Skin epidermis (tissue), 12 donors: ENCODE measurements around the gene CD72.

Experiments
- H3K27ac ChIP-seq, 21 experiments: fragments of 200-600 bp; sonication (generic) in 11 of 21; one replicate each; pipeline ENCODE4 v1.5.0; 2020; ENCODE audit warnings: mild to moderate bottlenecking in 3 of 21, inconsistent platforms in 2 of 21, moderate library complexity in 2 of 21
- H3K4me3 ChIP-seq, 7 experiments: fragments of 200-600 bp; sonication (generic) in 2 of 7; one replicate each; pipeline ENCODE4 v1.5.0; 2020; ENCODE audit warnings: inconsistent platforms in 2 of 7, mild to moderate bottlenecking in 2 of 7, moderate library complexity in 1 of 7

Gene CD72

GRCh38 chr9:35618325-35618727 is at the start of gene CD72:
Gene CD72 (minus strand): TSS chr9:35618413. CDS start chr9:35618303, 110 bp downstream.
- peak within 1 kb of the TSS; percentile 32 to 46 (median 33) for H3K4me3 ChIP-seq

GRCh38 chr9:35667939-35668338 is 49.7 kb upstream of the CD72 start:
- no peak overlapping the region for H3K4me3 ChIP-seq
- H3K27ac ChIP-seq = no peak overlapping the region

More at GRCh38 chr9:35618325-35618727, at the start of gene CD72:
- peak within 1 kb of the TSS in 19 of 21 experiments; percentile 19 to 87 (median 47) for H3K27ac ChIP-seq

GRCh38 chr9:35666549-35666948 is 48.3 kb upstream of the CD72 start:
- Histone ChIP-seq H3K4me3 (no peak overlapping the region), H3K27ac (no peak overlapping the region)

GRCh38 chr9:35666045-35666444 is 47.8 kb upstream of the CD72 start:
- Histone ChIP-seq H3K4me3 (no peak overlapping the region), H3K27ac (no peak overlapping the region)

- peak overlapping the region in 16 of 21 experiments; percentile 18 to 79 (median 52) for H3K27ac ChIP-seq
Measured at GRCh38 chr9:35665471-35665818, 47.2 kb upstream of the CD72 start.

GRCh38 chr9:35664531-35665470 is 46.6 kb upstream of the CD72 start, which contains the start of gene ARHGEF39:
Gene ARHGEF39 (minus strand): TSS chr9:35665195. CDS start chr9:35665169, 26 bp downstream.
- peak within 1 kb of the TSS; percentile 31 to 57 (median 52) for H3K4me3 ChIP-seq
- peak within 1 kb of the TSS in 20 of 21 experiments; percentile 18 to 79 (median 52) for H3K27ac ChIP-seq

More at GRCh38 chr9:35665471-35665818, 47.2 kb upstream of the CD72 start:
- peak overlapping the region; percentile 31 to 57 (median 52) for H3K4me3 ChIP-seq

- H3K4me3 ChIP-seq = no peak overlapping the region
- peak overlapping the region in 13 of 21 experiments; percentile 2 to 80 (median 50) for H3K27ac ChIP-seq
Measured at GRCh38 chr9:35662437-35662836, 44.2 kb upstream of the CD72 start.

- Histone ChIP-seq H3K27ac (peak overlapping the region in 15 of 21 experiments; percentile 1 to 80 (median 49)), H3K4me3 (no peak overlapping the region)
Measured at GRCh38 chr9:35661756-35662350, 43.6 kb upstream of the CD72 start.

- Histone ChIP-seq H3K4me3 (no peak overlapping the region), H3K27ac (peak overlapping the region in 14 of 21 experiments; percentile 1 to 98 (median 56))
Measured at GRCh38 chr9:35660966-35661415, 42.8 kb upstream of the CD72 start.

GRCh38 chr9:35659340-35659739 is 41.1 kb upstream of the CD72 start:
- peak overlapping the region in 14 of 21 experiments; percentile 93 to 100 (median 98) for H3K27ac ChIP-seq
- H3K4me3 ChIP-seq = peak overlapping the region in 5 of 7 experiments; percentile 65 to 97 (median 96)

- peak overlapping the region; percentile 65 to 97 (median 94) for H3K4me3 ChIP-seq
- H3K27ac ChIP-seq = peak overlapping the region in 20 of 21 experiments; percentile 89 to 100 (median 99)
Measured at GRCh38 chr9:35658968-35659220, 40.7 kb upstream of the CD72 start.

- H3K4me3 ChIP-seq = peak within 1 kb of the TSS; percentile 65 to 97 (median 94)
Measured at GRCh38 chr9:35658137-35658967, 40.1 kb upstream of the CD72 start, which contains the start of gene CCDC107. Gene CCDC107 (plus strand): TSS chr9:35658292. CDS start chr9:35658380, 88 bp downstream.

GRCh38 chr9:35657546-35658136 is 39.4 kb upstream of the CD72 start, which contains the start of gene RMRP:
Gene RMRP (minus strand): TSS chr9:35658019.
- Histone ChIP-seq H3K4me3 (peak within 1 kb of the TSS; percentile 65 to 97 (median 94)), H3K27ac (peak within 1 kb of the TSS; percentile 83 to 100 (median 99))

More at GRCh38 chr9:35658137-35658967, 40.1 kb upstream of the CD72 start, which contains the start of gene CCDC107:
- peak within 1 kb of the TSS; percentile 83 to 100 (median 99) for H3K27ac ChIP-seq

GRCh38 chr9:35656831-35657545 is 38.8 kb upstream of the CD72 start:
- peak overlapping the region in 6 of 7 experiments; percentile 8 to 97 (median 95) for H3K4me3 ChIP-seq
- H3K27ac ChIP-seq = peak overlapping the region in 19 of 21 experiments; percentile 89 to 100 (median 99)

GRCh38 chr9:35656348-35656747 is 38.1 kb upstream of the CD72 start:
- H3K4me3 ChIP-seq = no peak overlapping the region

GRCh38 chr9:35653611-35654010 is 35.4 kb upstream of the CD72 start:
- H3K4me3 ChIP-seq = no peak overlapping the region
- peak overlapping the region in 4 of 21 experiments; percentile 30 to 72 (median 52) for H3K27ac ChIP-seq

More at GRCh38 chr9:35656348-35656747, 38.1 kb upstream of the CD72 start:
- H3K27ac ChIP-seq = peak overlapping the region in 2 of 21 experiments; percentile 54 to 100

GRCh38 chr9:35652829-35653209 is 34.6 kb upstream of the CD72 start:
- no peak overlapping the region for H3K4me3 ChIP-seq
- peak overlapping the region in 9 of 21 experiments; percentile 7 to 72 (median 30) for H3K27ac ChIP-seq
